Left ventricle myocardium superior (tissue), 1 donor: ENCODE results near the gene PLA2G4B. TPM values are rescaled to one million over a fixed set of nuclear protein-coding genes. Genes with fewer than 3 reads are reported as not detected.
"Not testable (repeated sequence)": the region's sequence is repeated elsewhere in the genome, so short reads cannot be mapped to it uniquely, and the experiment has no call there.

Experiments used
- ATAC-seq: fragments of 200-7000 bp; cut with Tn5 transposase; one replicate; pipeline ENCODE4 v1.9.1; 2020; ENCODE audit warnings: mild to moderate bottlenecking, moderate library complexity
- DNase-seq: peaks from one replicate; pipeline ENCODE4 v3.0.0-alpha.2; 2020
- intact Hi-C: fragments of 100-400 bp; cut with micrococcal nuclease; formaldehyde crosslinking; loops from one replicate; pipeline ENCODE4 v1.11.0; 2022
- total RNA-seq: library from RNA; stranded (reverse); fragmentation: NEBNext Ultra II Directional; extraction: Animal tissue kit (Norgen Biotek cat#: 25700); gene quantifications from one replicate; pipeline ENCODE4 v1.2.1, GENCODE V29; 2021
- donor health status: DM: no; HTN: yes; CAD: no; lungs with severe emphysema.

The PLA2G4B gene
- total RNA-seq, 1 donor from 2014 or later = 5.7 TPM

DNA sequence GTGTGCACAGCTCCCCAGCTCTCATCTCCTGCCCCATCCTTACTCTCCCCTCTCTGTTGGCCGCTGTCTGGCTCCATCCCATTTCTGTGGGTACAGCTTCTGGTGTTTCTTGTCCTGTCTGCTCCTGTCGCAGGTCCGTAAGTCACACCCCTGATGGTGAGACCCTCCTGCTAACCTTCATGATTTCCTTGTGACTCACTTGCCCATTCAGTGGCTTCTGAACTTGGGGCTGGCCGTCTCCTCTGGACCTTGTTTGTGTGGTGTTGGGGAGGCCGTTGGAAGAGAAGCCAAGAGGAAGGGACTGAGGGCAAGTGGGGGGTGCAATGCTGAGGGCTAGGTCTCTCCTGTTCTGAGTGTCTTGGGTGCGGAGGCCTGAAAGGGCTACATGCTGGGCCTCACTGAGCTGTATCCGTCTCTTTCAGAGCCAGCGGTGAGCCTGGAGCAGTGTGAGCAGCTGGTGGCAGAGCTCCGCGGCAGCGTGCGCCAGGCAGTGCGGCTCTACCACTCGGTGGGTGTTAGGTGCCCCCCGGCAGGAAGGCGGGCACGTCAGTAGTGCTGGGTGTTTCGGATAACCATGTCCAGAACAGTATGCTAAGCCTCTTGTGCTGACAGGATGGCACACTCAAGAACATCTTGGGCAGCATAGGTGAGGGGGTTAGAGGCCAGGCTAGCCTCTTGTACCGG lies 14.4 kb upstream of the PLA2G4B start:
- DNase-seq (no peak), ATAC-seq (no peak)
- intact Hi-C loops = no loop called here

DNA sequence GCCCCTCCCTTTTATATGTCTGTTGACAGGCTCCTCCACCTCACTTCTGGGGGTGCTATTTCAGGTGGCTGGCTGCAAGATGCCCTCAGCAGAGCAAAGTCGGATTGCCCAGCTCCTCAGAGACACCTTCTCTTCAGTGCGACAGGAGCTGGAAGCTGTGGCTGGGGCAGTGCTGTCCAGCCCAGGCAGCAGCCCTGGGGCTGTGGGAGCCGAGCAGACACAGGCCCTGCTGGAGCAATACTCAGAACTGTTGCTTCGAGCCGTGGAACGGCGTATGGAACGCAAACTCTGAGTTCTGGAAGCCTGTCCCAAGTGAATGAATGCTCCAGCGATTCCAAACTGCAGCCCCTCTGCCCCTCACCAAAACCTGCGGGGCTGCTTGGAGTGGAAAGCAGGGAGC lies 13.5 kb upstream of the PLA2G4B start:
- DNase-seq (no peak), ATAC-seq (no peak)
- intact Hi-C loops = no loop called here

- ATAC-seq = no peak
- no peak for DNase-seq
- intact Hi-C loops = no loop called here
Measured at GRCh38 chr15:41825572-41826535, 12.8 kb upstream of the PLA2G4B start.

DNA sequence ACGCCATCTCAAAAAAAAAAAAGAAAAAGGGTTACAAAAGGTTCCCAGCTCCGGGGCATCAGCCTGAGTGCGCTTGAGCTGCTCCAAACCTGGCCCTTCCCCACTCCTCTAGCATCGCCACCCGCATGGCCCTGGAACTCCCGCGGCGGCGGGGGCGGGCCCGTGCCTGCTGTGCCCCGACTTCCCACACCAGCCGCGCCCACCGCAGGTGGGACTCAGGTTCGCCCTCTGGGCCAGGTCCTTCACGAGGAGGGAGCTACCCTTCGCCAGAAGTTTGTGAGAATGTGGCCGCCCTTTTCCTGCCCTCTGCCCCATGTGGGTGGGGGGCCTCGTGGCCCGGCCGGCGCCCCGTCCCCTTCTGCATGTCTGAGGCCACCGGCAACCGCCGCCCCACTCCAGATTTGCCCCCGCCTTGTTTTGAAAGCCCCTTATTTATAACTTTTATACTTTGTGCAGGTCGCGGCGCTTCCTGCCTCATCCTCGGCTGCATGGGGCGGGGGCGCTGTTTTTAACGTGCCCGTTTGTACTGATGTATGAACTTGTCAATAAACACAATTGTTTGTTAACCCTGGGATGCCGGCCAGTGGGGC lies 11.3 kb upstream of the PLA2G4B start:
- ATAC-seq (peak; percentile 11), DNase-seq (no peak)
- intact Hi-C loops = no loop called here

- intact Hi-C loops = no loop called here
- ATAC-seq (peak; percentile 97), DNase-seq (peak; percentile 97)
Measured at GRCh38 chr15:41827880-41828806, 10.5 kb upstream of the PLA2G4B start, which contains the start of gene JMJD7. Gene JMJD7 (plus strand): TSS chr15:41828092. CDS start chr15:41828125, 33 bp downstream.

- intact Hi-C loops = no loop called here
- DNase-seq (no peak), ATAC-seq (no peak)
Measured at GRCh38 chr15:41828807-41829141, 9.9 kb upstream of the PLA2G4B start.

DNA sequence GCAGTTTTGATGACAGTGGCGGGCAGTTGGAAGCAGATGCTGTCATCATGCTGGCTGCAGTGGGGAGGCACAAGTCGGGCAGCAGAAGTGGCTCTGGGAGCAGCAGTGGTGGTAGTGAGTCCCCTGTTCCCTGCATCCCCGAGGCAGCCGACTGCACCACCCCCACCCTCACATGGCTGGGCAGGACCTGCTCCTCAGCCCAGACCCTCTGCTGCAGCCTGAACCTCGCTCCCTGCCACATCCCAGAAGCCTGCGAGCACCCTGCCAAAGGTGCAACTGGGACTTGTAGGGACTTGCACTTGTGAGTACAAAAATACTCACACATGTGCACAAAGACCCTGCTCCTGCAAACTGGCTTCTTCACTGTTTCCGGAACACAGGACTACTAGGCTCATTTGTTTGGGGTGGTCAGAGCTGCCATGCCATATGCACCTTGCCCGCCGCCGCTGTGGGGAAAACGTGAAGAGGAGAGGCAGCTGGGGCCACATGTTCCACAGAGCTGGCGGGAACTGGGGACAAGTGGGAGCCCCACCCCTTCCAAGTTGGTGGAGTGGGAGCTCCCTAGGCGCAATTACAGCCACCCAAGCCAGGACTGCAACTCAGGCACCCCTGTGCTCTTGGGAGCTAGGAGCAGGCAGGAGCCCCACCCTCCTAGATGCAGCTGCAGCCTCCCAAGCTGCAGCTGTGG lies 8.5 kb upstream of the PLA2G4B start:
- DNase-seq = no peak
- intact Hi-C loops = no loop called here
- ATAC-seq = no peak

DNA sequence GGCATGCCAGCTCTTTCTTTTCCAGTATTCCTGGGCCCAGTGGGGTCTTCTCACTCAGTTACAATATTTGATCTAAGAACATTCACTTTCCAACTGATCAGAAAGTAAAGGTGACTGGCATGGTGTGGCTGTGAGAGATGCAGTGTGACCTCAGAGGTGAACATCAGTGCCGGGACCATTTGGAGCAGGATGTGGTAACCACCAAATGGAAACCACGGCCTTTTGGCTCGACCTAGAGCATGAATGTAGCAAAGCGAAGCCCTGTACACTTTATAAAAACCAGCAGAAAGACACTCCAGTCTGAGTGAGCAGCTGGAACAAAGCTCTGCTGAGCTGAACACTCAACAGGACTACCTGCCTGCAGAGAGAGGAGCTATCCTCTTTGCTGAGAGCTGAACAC lies 7.4 kb upstream of the PLA2G4B start:
- intact Hi-C loops, DNase-seq, ATAC-seq: not testable (repeated sequence)

DNA sequence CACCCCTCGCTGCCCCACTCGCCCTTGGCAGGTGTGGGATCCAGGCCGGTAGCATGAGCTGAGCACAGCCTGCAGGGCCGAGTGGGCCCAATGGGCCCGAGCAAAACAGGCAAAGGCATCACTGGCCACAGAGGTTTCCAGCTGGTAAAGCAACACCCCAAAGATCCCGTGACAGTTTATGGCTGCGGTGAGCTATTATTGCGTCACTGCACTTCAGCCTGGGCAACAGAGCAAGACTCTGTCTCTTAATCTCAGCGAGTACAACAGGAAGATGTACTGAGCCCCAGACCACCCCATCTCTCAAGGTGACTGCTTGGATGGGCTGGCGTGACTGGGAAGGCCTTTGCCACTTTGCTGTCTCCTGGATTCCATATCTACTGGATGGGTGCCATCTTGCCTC lies 6.4 kb upstream of the PLA2G4B start:
- intact Hi-C loops = no loop called here
- DNase-seq = no peak
- ATAC-seq = no peak

- ATAC-seq (no peak), DNase-seq (no peak)
- intact Hi-C loops = no loop called here
Measured at GRCh38 chr15:41832875-41833274, 5.8 kb upstream of the PLA2G4B start.

- intact Hi-C loops = no loop called here
- no peak for ATAC-seq
- DNase-seq = no peak
Measured at GRCh38 chr15:41834096-41834495, 4.6 kb upstream of the PLA2G4B start.

- ATAC-seq = no peak
- no peak for DNase-seq
- intact Hi-C loops = no loop called here
Measured at GRCh38 chr15:41836073-41836472, 2.6 kb upstream of the PLA2G4B start.

- DNase-seq (no peak), ATAC-seq (no peak)
- intact Hi-C loops = no loop called here
Measured at GRCh38 chr15:41836713-41837454, 1.8 kb upstream of the PLA2G4B start.

- intact Hi-C loops = no loop called here
- ATAC-seq (no peak), DNase-seq (no peak)
Measured at GRCh38 chr15:41839781-41840491, 1.3 kb downstream of the PLA2G4B start.

- ATAC-seq (no peak), DNase-seq (no peak)
- intact Hi-C loops = no loop called here
Measured at GRCh38 chr15:41840673-41841072, 2.0 kb downstream of the PLA2G4B start.

DNA sequence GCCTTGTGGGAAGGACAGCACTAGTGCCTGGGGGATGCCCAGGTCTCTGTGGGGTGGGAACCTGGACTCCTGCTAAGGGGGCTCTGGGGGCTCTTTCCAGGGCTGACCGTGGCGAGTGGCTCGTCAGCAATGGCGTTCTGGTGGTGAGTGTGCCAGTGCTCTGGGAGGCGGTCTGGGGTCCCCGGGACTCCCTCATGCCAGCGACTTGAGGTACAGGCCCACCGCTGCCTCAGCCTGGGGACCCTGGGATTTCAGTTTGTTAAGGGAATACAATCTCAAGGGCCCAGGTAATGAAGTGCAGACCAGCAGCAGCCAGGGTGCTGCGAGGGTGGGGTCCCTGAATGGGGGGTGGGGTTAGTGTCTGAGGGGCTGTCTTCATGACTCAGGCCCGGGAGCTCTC lies 2.5 kb downstream of the PLA2G4B start:
- intact Hi-C loops = no loop called here
- no peak for DNase-seq
- no peak for ATAC-seq

DNA sequence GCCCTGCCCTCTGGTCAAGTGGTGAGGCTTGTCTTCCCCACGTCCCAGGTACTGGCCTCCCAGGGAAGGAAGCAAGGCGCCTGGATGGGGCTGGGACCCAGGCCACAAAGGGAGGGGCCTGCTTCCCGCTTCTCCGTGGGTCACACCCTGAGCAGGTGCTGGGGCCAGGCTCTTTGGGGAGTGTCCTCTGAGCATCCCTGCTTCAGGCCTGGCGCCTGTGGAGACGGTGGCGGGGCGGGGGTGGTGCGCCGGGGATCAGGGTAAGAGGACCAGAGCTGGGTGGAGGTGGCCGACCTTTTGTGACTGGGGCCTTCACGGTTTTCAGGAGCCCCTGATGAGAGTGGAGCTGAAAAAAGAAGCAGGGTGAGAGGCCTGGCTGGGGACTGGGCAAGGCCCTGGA lies 3.6 kb downstream of the PLA2G4B start:
- ATAC-seq = no peak
- DNase-seq = no peak
- intact Hi-C loops = no loop called here
